HG02798 (cell line): ENCODE results near the gene ALS2.
"Not testable (repeated sequence)": the region's sequence is repeated elsewhere in the genome, so short reads cannot be mapped to it uniquely, and the experiment has no call there.

Source experiments
- ATAC-seq: cut with Tn5 transposase; IDR thresholded peaks from one replicate; pipeline ENCODE4 v1.9.1; 2021; ENCODE audit warnings: mild to moderate bottlenecking; ENCODE audit not compliant: unreplicated experiment, poor library complexity

ALS2 gene

DNA sequence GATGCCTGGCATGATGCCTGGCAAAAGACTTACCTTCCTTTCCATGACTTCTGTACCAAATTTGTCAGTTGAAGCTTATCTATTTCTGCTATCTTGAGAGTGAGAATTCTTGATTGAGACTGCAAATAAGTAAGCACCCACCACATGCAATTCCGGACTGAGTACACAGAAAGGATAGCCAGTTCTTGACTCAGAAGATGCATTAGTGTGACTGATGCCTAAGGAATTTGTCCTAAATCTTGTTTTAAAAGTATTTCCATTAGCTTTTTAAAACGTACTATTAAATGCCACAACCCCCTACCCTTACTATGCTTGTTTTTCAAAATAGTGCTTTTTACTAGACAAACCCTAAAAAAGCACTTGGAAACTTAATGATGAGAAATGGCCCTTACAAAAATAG, 82.8 kb downstream of the ALS2 start:
- no peak for ATAC-seq

DNA sequence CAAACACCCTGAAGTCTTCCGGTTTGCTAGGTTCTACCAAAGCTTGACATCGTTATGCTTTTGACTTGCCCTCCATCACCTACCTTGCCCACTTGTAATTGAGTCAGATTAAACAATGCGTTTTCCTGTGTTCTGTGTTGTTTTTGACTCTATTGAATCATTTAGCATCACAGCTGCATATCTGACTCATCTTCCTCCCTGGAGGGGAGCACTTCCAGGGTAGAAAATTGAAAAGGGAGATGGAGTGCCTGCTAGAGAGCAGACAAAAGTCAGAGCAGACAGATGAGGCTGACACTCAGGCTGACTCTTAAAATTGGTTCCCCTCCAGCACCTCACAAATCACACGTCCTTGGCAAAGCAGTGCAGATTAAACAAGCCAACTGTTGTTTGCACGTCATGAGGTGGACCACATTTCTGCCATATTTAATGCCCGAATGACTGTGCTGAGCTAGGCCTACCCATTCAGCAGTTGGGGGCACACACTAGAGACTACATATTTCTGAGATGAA, 84.5 kb downstream of the ALS2 start:
- no peak for ATAC-seq

DNA sequence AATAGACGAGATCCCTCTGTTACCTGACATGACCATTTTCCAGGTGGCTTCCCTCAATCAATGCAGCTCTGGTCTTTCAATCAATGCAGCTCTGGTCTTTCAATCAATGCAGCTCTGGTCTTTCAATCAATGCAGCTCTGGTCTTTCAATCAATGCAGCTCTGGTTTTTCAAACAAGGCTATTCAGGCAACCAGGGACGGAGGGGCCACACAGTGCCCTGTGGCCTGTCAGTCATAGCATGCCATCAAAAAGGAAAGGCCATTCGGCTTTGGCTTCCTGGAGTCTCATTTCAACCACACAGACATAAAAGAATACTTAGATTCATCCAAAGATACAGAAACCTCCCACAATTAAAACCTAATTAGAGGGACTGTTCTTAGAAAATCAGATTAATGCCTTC, 95.6 kb downstream of the ALS2 start:
- ATAC-seq = no peak

DNA sequence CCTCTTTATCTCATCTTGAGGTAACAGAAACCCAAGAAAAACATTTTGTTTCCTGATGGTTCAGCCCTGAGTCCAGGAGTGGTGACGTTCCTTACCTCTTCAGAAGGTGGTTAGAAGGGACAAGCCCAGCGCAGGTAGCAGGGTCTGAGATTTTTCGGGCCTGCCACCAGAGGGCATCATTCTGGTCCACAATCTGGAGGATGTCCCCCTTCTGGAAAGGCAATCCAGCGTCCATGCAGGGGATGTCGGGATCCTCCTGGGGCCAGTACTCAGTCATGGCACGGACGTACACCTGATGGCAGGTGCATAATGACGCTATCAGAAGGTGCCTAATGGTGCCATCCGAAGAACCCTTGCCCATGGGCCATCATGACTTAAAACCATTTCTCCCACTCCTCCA, 100.0 kb downstream of the ALS2 start:
- no peak for ATAC-seq

DNA sequence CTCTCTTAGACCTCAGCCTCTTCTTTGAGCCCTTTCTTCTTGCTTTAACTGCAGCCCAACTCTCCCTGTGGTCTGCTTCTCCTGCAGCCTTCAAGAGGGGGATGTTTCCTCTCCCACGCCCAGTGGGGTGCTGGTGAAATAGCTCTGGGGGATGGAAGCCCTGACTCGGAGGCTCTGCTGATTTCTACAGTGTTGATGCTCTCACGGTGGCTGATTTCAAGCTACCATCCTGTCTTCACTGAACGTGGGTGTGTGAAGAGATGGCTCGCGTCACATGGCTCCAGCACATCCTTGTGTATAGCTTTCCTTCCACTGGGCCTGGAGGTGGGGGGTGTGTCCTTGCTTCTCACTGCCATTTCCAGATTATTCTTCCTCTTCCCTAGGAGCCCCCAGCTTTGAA, 102.3 kb downstream of the ALS2 start:
- no peak for ATAC-seq

DNA sequence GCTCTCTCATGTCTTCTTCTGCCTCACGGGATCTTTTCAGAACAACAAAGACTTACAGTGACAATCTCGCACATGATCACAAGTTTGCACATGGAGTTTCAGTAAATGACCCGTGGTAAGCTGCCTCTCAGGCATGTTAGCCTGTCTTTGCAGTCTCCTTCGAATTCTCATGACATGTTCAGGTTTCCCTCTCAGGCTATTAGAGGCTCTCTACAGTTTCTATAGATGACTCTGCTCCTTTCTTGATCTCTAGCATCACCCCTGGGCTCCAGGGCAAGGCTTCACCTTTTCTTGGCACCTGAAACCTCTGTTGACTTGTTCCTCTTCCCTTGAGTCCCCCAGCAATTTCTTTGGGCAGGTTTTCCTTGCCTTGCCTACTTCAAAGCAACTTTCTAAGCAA, 105.3 kb downstream of the ALS2 start:
- ATAC-seq = no peak

DNA sequence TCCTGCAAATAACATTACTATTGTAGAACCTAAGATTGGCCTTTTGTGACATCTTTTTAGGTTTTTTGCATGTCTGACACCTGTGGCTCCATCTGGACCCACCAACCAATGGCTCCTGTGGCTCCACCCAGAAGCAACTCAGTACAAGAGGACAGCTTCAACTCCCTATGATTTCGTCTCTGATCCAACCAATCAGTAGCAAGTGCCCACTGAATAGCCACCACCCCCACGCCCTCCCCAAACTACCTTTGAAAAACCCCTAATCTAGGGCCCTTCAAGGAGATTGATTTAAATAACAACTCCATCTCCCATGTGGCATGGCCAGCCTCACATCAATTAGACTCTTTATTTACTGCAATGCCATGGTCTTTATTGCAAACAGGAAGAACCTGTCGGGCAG, 105.9 kb downstream of the ALS2 start:
- ATAC-seq = no peak

DNA sequence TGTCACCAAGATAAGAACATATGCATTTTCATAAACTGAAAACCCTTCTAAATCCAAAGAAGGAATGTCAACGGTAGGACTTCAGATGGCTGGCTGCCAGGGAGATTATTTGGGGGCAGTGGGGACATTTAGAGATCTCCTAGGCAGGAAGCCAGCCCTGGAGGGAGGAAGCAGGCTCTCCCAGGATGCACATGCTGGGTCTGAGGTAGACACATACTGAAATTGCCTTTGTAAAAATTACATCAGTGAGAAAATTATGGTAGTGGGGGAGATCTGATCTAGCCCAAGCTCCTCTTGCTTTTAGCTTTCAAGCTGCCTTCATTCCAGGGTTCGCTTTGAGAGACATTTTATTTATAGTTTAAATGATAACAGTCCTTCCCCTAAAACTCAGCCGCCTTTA, 106.4 kb downstream of the ALS2 start:
- ATAC-seq = no peak

DNA sequence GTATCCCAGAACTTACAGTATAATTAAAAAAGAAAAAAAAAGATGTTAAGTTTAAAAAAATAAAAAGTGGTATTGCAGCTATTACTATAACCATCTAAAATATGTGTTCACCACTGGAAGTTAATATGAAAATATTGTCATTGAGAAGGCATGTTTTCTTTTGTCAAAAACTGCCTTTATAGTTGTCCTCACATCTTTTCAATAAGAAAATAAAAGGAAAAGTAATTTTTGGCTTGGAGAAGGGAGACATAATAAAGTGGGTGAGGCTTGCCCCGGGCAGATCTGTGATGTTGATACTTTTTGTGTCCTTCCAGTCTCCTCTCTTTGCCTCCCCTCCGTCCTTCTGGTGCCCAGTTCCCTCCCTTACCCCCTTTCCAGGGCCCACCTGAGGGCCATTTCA, 107.2 kb downstream of the ALS2 start:
- no peak for ATAC-seq

DNA sequence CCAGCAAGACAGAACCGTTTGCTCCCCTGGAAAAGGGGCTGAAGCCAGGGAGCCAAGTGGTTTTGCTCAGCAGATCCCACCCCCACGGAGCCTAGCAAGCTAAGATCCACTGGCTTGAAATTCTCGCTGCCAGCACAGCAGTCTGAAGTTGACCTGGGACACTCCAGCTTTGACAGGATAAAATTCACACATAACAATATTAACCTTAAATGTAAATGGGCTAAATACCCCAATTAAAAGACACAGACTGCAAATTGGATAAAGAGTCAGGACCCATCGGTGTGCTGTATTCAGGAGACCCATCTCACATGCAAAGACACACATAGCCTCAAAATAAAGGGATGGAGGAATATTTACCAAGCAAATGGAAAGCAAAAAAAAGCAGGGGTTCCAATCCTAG, 109.5 kb downstream of the ALS2 start:
- ATAC-seq = not testable (repeated sequence)

DNA sequence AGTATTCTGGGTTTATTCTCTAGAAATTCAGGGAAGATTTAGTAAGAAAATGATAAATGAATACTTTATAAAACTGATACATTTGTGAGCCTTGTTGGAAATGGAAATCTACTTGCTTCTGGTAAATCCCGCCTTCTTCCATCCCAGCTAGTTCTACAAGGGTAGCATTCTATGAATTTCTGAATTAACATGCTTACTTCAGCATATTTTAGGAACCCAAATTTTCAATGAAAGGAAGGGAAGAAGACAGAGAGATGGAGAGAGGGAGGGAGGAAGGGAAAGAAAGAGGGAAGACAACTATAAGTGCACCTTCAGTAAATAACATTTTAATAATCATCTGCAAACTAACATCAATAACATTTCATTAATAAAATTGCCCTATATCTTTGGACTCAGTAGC, 110.9 kb downstream of the ALS2 start:
- ATAC-seq = no peak

DNA sequence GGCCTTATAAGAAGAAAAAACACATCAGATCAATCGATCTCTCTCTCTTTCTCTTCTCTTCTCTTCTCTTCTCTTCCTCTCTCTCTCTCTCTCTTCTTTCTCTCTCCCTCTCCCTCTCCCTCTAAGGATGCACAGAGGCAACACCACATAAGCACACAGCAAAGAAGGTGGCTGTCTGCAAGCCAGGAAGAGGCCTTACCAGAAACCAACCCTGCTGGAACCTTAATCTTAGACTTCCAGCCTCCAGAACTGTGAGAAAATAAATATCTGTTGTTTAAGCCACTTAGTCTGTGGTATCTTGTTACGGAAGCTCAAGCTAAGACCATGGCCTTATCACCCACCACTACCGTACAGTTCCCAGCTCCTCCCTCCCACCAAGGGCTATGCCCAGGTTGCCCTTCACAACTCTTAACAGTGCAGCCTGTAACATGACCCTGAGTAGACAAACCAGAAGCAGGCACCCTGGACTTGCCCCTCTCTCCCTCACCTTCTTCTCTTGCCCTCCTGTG, 112.3 kb downstream of the ALS2 start:
- ATAC-seq = no peak

DNA sequence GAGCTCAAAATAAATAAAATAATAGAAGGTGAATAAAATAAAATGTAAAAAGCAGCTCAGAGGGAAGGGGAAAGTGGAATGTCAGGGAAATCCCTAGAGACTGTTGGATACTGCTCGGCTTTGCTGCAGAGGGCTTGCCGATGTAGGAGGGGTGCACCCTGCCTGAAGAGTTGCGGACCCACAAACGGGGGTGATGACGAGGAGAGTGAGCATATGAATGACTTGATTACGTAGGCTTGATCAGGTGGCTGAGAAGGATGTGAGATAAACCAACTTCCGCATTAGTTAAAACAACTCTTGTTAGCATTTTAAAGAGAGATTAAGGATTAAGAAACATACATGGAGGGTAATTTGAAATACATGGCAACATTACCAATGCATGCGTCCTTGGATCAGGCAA, 116.4 kb downstream of the ALS2 start:
- no peak for ATAC-seq

DNA sequence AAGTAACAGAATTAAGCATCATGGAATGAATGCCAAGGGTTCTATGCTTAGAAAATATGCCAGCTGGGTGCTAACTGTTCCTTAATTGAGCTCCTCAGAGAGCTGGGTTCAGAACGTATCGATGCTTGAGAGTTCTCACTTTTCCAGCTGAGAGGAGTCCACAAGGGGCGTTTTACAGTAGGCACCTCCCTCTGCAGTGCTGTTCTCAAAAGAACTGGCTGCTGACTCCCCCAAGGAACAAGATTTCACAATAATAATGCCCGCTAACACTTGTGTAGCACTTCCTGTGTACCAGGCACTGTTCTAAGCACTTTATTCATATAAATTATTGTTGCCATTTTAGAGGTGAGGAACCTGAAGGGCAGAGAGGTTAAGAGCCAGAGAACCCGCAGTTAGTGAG, 119.4 kb downstream of the ALS2 start:
- ATAC-seq = no peak

DNA sequence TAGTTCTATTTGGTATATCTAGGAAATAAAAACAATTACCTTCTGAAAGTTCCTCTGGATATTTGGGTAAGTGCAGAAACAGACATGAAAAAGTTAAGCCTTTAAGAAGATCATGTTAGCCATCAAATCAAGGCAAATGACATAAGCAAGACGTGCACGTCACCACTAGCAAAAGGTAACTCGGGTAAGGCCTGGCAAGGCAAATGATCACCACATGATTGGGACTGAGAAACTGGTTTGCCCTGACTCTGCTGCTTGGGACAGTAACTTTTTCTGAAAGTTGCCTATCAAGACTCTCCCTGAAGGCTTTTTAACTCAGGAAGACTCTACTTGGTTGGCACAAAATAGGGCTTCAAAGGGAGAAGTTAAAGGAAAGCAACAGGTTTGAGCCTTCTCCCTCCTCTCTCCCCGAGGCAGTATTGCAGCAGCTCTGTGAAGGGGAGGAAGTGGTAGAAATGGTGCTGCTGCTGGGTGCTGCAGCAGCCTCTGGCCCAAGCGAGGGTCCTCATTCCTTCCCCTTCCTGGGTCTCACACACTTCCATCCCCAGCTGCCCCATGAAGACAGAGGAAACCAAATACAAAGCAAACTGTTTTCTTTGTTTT, 120.3 kb downstream of the ALS2 start:
- ATAC-seq = no peak

DNA sequence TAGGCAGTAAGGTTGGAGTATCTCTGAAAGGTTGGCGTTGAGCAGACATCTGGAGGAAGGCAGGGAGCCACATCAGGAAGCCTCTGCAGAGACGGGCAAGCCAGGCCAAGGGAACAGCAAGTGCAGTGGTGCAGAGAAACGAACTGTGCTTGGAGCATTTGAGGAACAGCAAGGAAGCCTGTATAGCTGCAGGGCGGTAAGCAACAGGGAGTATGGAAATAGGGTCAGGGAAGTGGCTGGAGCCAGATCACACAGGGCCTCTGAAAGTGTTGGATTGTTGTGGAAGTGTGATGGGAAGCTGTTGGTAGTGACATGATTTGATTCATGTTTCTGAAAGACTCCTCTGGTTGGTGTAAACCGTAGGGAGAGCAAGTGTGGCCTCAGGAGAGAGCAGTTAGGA, 124.0 kb downstream of the ALS2 start:
- ATAC-seq = no peak

DNA sequence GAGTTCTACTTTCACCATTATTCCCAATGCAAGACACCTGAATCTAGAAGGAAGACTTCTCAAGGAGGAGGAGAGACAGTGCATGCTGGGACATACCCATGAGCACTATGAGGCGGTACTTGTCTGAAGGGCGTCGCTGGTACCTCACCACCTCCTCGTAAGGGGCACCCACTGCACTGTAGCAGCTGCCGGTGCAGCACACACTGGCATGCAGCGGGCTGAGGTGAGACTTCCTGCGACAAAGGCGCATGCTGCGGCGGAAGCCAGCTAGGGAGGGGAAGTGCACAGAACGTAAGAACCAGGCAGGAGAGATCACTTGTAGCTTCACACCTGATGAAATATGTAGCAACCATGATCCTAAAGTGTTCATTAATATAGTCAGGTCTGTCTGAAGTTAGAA, 124.6 kb downstream of the ALS2 start:
- ATAC-seq = no peak

DNA sequence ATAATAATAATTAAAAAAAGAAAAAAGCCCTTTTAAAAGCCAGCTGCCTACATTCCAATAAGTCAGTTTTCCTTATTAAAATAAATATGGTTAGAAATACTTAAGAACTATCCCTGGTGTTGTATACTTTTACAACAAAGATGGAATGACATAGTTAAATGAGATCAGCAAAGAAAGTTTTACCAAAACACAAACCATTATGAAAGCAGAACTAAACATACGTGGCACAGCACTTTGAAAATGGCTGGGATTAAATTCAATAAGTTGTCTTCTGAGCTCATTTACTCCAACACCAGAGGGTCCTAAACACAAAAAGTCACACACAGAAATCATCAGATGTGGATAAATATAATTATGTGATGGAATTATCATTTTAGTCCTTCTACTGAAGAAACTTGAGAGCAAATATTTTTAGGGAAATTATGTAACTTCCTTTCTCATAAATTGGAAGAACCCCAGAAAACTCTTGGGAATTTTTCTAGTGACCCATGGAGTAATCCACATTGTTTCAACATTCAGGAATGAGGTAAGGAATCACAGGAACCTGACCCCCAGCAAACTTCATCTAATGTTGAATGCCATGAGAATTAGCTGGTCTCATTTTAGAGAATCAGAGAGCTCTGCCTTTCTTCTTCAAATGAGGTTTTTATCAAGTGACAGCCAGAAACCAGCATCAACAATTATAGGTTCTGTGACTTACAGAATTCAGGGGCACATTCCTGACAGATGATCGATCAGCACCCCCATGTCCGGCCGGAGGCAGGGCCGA, 125.9 kb downstream of the ALS2 start:
- no peak for ATAC-seq

DNA sequence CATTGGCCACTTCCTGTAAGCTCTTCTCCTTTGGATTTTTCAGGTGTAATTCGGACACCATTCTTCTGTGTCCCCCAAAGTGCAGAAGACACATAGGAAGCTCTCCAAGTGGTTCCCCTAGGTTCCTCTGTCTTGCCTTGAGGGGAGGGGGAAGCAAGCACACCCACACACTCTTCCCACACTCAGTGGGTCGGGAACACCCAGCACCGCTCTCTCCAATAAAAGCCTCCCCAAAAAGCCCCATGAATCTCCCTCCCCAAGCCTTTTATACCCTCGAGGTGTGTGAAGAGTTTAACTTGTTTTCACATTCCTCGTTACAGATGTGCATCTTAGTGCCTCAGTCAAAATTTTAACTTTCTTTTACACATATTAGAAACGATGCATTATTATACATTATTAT, 127.5 kb downstream of the ALS2 start:
- ATAC-seq = no peak
